GM23338 (cell line): ENCODE measurements around the gene NAPSA. TPM values are rescaled to one million over a fixed set of nuclear protein-coding genes. Genes with fewer than 3 reads are reported as not detected.
A peak's percentile ranks its signal among the peaks of the same experiment; 100 is the strongest.

Experiments used
- ATAC-seq: fragments of 200-7000 bp; cut with Tn5 transposase; 3 replicates; pipeline ENCODE4 v1.9.1; 2020
- DNase-seq: peaks from one replicate; pipeline ENCODE4 v3.0.0-alpha.2; 2015; ENCODE audit warnings: low spot score
- H2AFZ ChIP-seq: fragments of 200-600 bp; sonication (generic); 2 replicates; pipeline ENCODE4 v1.8.0; 2016; ENCODE audit warnings: antibody characterized with exemption, mild to moderate bottlenecking, moderate library complexity
- H3F3A ChIP-seq: fragments of 200-600 bp; sonication (generic); replicated peaks from 2 replicates; pipeline ENCODE4 v1.8.0; 2017; ENCODE audit warnings: antibody characterized with exemption, mixed run types, low read depth
- H3K27ac ChIP-seq: fragments of 200-600 bp; sonication (generic); 2 replicates; pipeline ENCODE4 v1.6.1; 2016; ENCODE audit warnings: low read depth
- H3K27me3 ChIP-seq: fragments of 200-600 bp; sonication (generic); 2 replicates; pipeline ENCODE4 v1.8.0; 2016; ENCODE audit warnings: mild to moderate bottlenecking, mixed run types, moderate library complexity; ENCODE audit not compliant: insufficient read depth
- H3K36me3 ChIP-seq: fragments of 200-600 bp; sonication (generic); 2 replicates; pipeline ENCODE4 v1.8.0; 2016; ENCODE audit warnings: mild to moderate bottlenecking; ENCODE audit not compliant: insufficient read depth
- H3K4me1 ChIP-seq: fragments of 200-600 bp; sonication (generic); 2 replicates; pipeline ENCODE4 v1.8.0; 2016; ENCODE audit warnings: mild to moderate bottlenecking, moderate library complexity; ENCODE audit not compliant: insufficient read depth
- H3K4me2 ChIP-seq: fragments of 200-600 bp; sonication (generic); 2 replicates; pipeline ENCODE4 v1.7.1; 2017; ENCODE audit warnings: mixed run types
- H3K4me3 ChIP-seq: fragments of 200-600 bp; sonication (generic); 2 replicates; pipeline ENCODE4 v1.6.1; 2016; ENCODE audit warnings: mixed run types
- H3K79me2 ChIP-seq: fragments of 200-600 bp; sonication (generic); replicated peaks from 2 replicates; pipeline ENCODE4 v1.8.0; 2017; ENCODE audit warnings: mild to moderate bottlenecking; ENCODE audit not compliant: insufficient read depth
- H3K9me2 ChIP-seq: fragments of 200-600 bp; sonication (generic); 2 replicates; pipeline ENCODE4 v1.8.0; 2017; ENCODE audit not compliant: insufficient read depth
- H4K20me1 ChIP-seq: fragments of 200-600 bp; sonication (generic); replicated peaks from 2 replicates; pipeline ENCODE4 v1.8.0; 2017; ENCODE audit warnings: mild to moderate bottlenecking; ENCODE audit not compliant: insufficient read depth
- H3K27ac Mint-ChIP-seq: 2 replicates; pipeline ENCODE4 v1.8.0; 2020; ENCODE audit warnings: inconsistent platforms, mild to moderate bottlenecking, moderate library complexity, mixed read lengths
- H3K27me3 Mint-ChIP-seq: 3 replicates; pipeline ENCODE4 v1.8.0; 2022; ENCODE audit warnings: low read depth, mild to moderate bottlenecking, moderate library complexity, mixed read lengths, inconsistent platforms; ENCODE audit not compliant: insufficient read depth, poor library complexity
- H3K36me3 Mint-ChIP-seq: 3 replicates; pipeline ENCODE4 v1.8.0; 2021; ENCODE audit warnings: low read depth, mild to moderate bottlenecking, inconsistent platforms, moderate library complexity, mixed read lengths
- H3K4me1 Mint-ChIP-seq: 3 replicates; pipeline ENCODE4 v1.8.0; 2020; ENCODE audit warnings: mild to moderate bottlenecking, inconsistent platforms, mixed read lengths
- H3K4me3 Mint-ChIP-seq: 3 replicates; pipeline ENCODE4 v1.8.0; 2021; ENCODE audit warnings: moderate library complexity, mild to moderate bottlenecking, inconsistent platforms, mixed read lengths
- H3K9me3 Mint-ChIP-seq: 3 replicates; pipeline ENCODE4 v1.8.0; 2020; ENCODE audit warnings: moderate library complexity, mild to moderate bottlenecking, inconsistent platforms, mixed read lengths
- CREB1 ChIP-seq: fragments of 250-450 bp; sonication (Bioruptor Pico); IDR thresholded peaks from 2 replicates; pipeline ENCODE4 v1.5.0; 2020; ENCODE audit warnings: low read depth, mild to moderate bottlenecking, moderate library complexity
- EZH2 ChIP-seq: fragments of 200-600 bp; sonication (generic); IDR thresholded peaks from one replicate; pipeline ENCODE4 v1.8.0; 2017; ENCODE audit warnings: antibody characterized with exemption, mild to moderate bottlenecking, low read depth; ENCODE audit not compliant: unreplicated experiment
- EZH2phosphoT487 ChIP-seq: fragments of 200-600 bp; sonication (generic); IDR thresholded peaks from one replicate; pipeline ENCODE4 v1.8.1; 2018; ENCODE audit warnings: antibody characterized with exemption; ENCODE audit not compliant: unreplicated experiment
- NANOG ChIP-seq: IDR thresholded peaks from 2 replicates; pipeline ENCODE4 v1.6.1; 2016; ENCODE audit warnings: antibody characterized with exemption, borderline replicate concordance
- POLR2AphosphoS5 ChIP-seq: IDR thresholded peaks from 2 replicates; pipeline ENCODE4 v1.6.1; 2016; ENCODE audit warnings: antibody characterized with exemption, low read depth
- STAT1 ChIP-seq: IDR thresholded peaks from one replicate; pipeline ENCODE4 v1.6.1; 2016; ENCODE audit warnings: antibody characterized with exemption; ENCODE audit not compliant: unreplicated experiment
- ZNF114 ChIP-seq: fragments of 250-450 bp; sonication (Bioruptor Pico); IDR thresholded peaks from 2 replicates; pipeline ENCODE4 v1.5.0; 2020; ENCODE audit warnings: mild to moderate bottlenecking, moderate library complexity
- ZNF331 ChIP-seq: fragments of 250-450 bp; sonication (Bioruptor Pico); IDR thresholded peaks from 2 replicates; pipeline ENCODE4 v1.5.0; 2020; ENCODE audit warnings: low read depth, mild to moderate bottlenecking, moderate library complexity
- ZNF462 ChIP-seq: fragments of 250-450 bp; sonication (Bioruptor Pico); IDR thresholded peaks from 2 replicates; pipeline ENCODE4 v1.5.0; 2020; ENCODE audit warnings: mild to moderate bottlenecking, moderate library complexity
- polyA plus RNA-seq: library from polyadenylated mRNA; unstranded; fragments of >200 nt; fragmentation: Nextera tagmentation; extraction: Ambion mirVana; gene quantifications from 2 replicates; pipeline ENCODE4 v1.2.1, GENCODE V29; 2016
- total RNA-seq: library from RNA; depleted of rRNA; stranded (reverse); fragments of >200 nt; shearing (Covaris generic); gene quantifications from 2 replicates; pipeline ENCODE4 v1.2.3, GENCODE V29; 2014
- TF ChIP-seq, protein P1 (sequence below), 2 experiments: fragments of 200-600 bp in 1 of 2; sonication (generic) in 1 of 2; conservative IDR thresholded peaks; 2 replicates each; pipeline versions ENCODE4 v1.5.1 to v1.6.1; 2016 to 2017; ENCODE audit warnings: antibody characterized with exemption in 2 of 2, low read depth in 2 of 2, mild to moderate bottlenecking in 2 of 2, moderate library complexity in 1 of 2
- TF ChIP-seq, protein P2 (sequence below): IDR thresholded peaks from one replicate; pipeline ENCODE4 v1.6.1; 2018; ENCODE audit warnings: antibody characterized with exemption; ENCODE audit not compliant: unreplicated experiment

NAPSA gene
- total and polyA plus RNA-seq, 2 experiments from 2014 or later = 0.14 to 0.99 TPM

- Mint-ChIP-seq H3K27me3 (peaks cover 28% of the 10 kb centered on the region), H3K9me3 (peaks cover 81% of the 10 kb centered on the region), H3K36me3 (peaks cover 52% of the 10 kb centered on the region), H3K4me3 (no peak overlapping the region), H3K4me1 (no peaks in the 10 kb centered on the region), H3K27ac (no peak overlapping the region)
- Histone ChIP-seq H3K4me1 (peaks cover 35% of the 10 kb centered on the region), H3K4me3 (peak overlapping the region; percentile 86), H3K9me2 (no peaks in the 10 kb centered on the region), H3K27ac (no peak overlapping the region), H3F3A (peaks cover 14% of the 10 kb centered on the region), H3K4me2 (peak overlapping the region; percentile 92), H3K79me2 (peaks cover 16% of the 10 kb centered on the region), H4K20me1 (peaks cover 17% of the 10 kb centered on the region; the same call in 1 of the 2 replicates), H3K27me3 (peaks cover 25% of the 10 kb centered on the region), H2AFZ (no peak overlapping the region), H3K36me3 (no peaks in the 10 kb centered on the region)
- no peak for DNase-seq
- TF ChIP-seq POLR2AphosphoS5 (no peak), CREB1 (CRISPR knock-in tag) (no peak), ZNF331 (CRISPR knock-in tag) (no peak), EZH2phosphoT487 (no peak), NANOG (no peak), ZNF114 (CRISPR knock-in tag) (no peak), EZH2 (no peak), STAT1 (no peak), ZNF462 (CRISPR knock-in tag) (no peak)
- TF ChIP-seq, protein P1, sequence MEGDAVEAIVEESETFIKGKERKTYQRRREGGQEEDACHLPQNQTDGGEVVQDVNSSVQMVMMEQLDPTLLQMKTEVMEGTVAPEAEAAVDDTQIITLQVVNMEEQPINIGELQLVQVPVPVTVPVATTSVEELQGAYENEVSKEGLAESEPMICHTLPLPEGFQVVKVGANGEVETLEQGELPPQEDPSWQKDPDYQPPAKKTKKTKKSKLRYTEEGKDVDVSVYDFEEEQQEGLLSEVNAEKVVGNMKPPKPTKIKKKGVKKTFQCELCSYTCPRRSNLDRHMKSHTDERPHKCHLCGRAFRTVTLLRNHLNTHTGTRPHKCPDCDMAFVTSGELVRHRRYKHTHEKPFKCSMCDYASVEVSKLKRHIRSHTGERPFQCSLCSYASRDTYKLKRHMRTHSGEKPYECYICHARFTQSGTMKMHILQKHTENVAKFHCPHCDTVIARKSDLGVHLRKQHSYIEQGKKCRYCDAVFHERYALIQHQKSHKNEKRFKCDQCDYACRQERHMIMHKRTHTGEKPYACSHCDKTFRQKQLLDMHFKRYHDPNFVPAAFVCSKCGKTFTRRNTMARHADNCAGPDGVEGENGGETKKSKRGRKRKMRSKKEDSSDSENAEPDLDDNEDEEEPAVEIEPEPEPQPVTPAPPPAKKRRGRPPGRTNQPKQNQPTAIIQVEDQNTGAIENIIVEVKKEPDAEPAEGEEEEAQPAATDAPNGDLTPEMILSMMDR (conservative IDR thresholded peaks at IDR 0.05; ENCODE audit: low read depth in 2 of 2) = no peak
- TF ChIP-seq, protein P2, sequence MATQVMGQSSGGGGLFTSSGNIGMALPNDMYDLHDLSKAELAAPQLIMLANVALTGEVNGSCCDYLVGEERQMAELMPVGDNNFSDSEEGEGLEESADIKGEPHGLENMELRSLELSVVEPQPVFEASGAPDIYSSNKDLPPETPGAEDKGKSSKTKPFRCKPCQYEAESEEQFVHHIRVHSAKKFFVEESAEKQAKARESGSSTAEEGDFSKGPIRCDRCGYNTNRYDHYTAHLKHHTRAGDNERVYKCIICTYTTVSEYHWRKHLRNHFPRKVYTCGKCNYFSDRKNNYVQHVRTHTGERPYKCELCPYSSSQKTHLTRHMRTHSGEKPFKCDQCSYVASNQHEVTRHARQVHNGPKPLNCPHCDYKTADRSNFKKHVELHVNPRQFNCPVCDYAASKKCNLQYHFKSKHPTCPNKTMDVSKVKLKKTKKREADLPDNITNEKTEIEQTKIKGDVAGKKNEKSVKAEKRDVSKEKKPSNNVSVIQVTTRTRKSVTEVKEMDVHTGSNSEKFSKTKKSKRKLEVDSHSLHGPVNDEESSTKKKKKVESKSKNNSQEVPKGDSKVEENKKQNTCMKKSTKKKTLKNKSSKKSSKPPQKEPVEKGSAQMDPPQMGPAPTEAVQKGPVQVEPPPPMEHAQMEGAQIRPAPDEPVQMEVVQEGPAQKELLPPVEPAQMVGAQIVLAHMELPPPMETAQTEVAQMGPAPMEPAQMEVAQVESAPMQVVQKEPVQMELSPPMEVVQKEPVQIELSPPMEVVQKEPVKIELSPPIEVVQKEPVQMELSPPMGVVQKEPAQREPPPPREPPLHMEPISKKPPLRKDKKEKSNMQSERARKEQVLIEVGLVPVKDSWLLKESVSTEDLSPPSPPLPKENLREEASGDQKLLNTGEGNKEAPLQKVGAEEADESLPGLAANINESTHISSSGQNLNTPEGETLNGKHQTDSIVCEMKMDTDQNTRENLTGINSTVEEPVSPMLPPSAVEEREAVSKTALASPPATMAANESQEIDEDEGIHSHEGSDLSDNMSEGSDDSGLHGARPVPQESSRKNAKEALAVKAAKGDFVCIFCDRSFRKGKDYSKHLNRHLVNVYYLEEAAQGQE = no peak
- no peak for ATAC-seq
These were observed 38.4 kb downstream of the NAPSA start for GRCh38 chr19:50327013-50327412.
